Neuron (in vitro differentiated cells): ENCODE data around the gene GHITM.

Experiments used
- H2AFZ ChIP-seq: one replicate; pipeline ENCODE4 v1.6.1; 2013; ENCODE audit warnings: low read depth, mild to moderate bottlenecking, inconsistent platforms, low read length, moderate library complexity
- H3K27me3 ChIP-seq: one replicate; pipeline ENCODE4 v1.6.1; 2013; ENCODE audit warnings: low read length; ENCODE audit not compliant: insufficient read depth
- H3K36me3 ChIP-seq: one replicate; pipeline ENCODE4 v1.6.1; 2013; ENCODE audit warnings: low read length; ENCODE audit not compliant: insufficient read depth
- H3K4me1 ChIP-seq: one replicate; pipeline ENCODE4 v1.6.1; 2013; ENCODE audit warnings: low read length; ENCODE audit not compliant: insufficient read depth
- H3K4me3 ChIP-seq: 2 replicates; pipeline ENCODE4 v1.5.1; 2013; ENCODE audit warnings: mild to moderate bottlenecking, low read length, moderate library complexity
- H3K9me3 ChIP-seq: one replicate; pipeline ENCODE4 v1.6.1; 2013; ENCODE audit warnings: low read length

GHITM gene

GRCh38 chr10:84188815-84189214 is 49.5 kb downstream of the GHITM start:
- Histone ChIP-seq H2AFZ (no peak overlapping the region), H3K27me3 (peaks cover 20% of the 10 kb centered on the region)

GRCh38 chr10:84190621-84191020 is 51.3 kb downstream of the GHITM start:
- H3K27me3 ChIP-seq, result peaks cover 35% of the 10 kb centered on the region
- H3K4me1 ChIP-seq, result peaks cover 9% of the 10 kb centered on the region
- no peaks in the 10 kb centered on the region for H3K36me3 ChIP-seq

More at GRCh38 chr10:84188815-84189214, 49.5 kb downstream of the GHITM start:
- Histone ChIP-seq H3K9me3 (no peaks in the 10 kb centered on the region), H3K36me3 (no peaks in the 10 kb centered on the region), H3K4me3 (no peak overlapping the region), H3K4me1 (no peaks in the 10 kb centered on the region)

GRCh38 chr10:84191106-84191505 is 51.8 kb downstream of the GHITM start:
- peaks cover 40% of the 10 kb centered on the region for H3K27me3 ChIP-seq
- no peaks in the 10 kb centered on the region for H3K9me3 ChIP-seq
- peaks cover 9% of the 10 kb centered on the region for H3K4me1 ChIP-seq
- no peaks in the 10 kb centered on the region for H3K36me3 ChIP-seq
- no peak overlapping the region for H3K4me3 ChIP-seq
- no peak overlapping the region for H2AFZ ChIP-seq

More at GRCh38 chr10:84190621-84191020, 51.3 kb downstream of the GHITM start:
- no peak overlapping the region for H3K4me3 ChIP-seq
- H3K9me3 ChIP-seq, result no peaks in the 10 kb centered on the region
- H2AFZ ChIP-seq, result no peak overlapping the region

- Histone ChIP-seq H3K27me3 (peaks cover 61% of the 10 kb centered on the region), H3K4me1 (peaks cover 9% of the 10 kb centered on the region), H2AFZ (no peak overlapping the region), H3K36me3 (no peaks in the 10 kb centered on the region), H3K9me3 (no peaks in the 10 kb centered on the region), H3K4me3 (no peak overlapping the region)
These were observed 54.0 kb downstream of the GHITM start for GRCh38 chr10:84193327-84193726.

GRCh38 chr10:84193846-84194423 is 54.6 kb downstream of the GHITM start:
- Histone ChIP-seq H3K9me3 (no peaks in the 10 kb centered on the region), H3K36me3 (no peaks in the 10 kb centered on the region), H3K4me3 (peak overlapping the region; percentile 30), H3K4me1 (peaks cover 9% of the 10 kb centered on the region), H3K27me3 (peaks cover 62% of the 10 kb centered on the region), H2AFZ (peak overlapping the region; percentile 69)

GRCh38 chr10:84194424-84195043 is 55.2 kb downstream of the GHITM start, which contains the start of gene CDHR1:
TSS of gene CDHR1 (plus strand) at chr10:84194537. CDS start at chr10:84194761, 224 bp downstream.
- Histone ChIP-seq H3K36me3 (no peaks in the 10 kb centered on the region), H3K4me3 (peak within 1 kb of the TSS; percentile 30), H3K4me1 (peaks cover 9% of the 10 kb centered on the region), H2AFZ (peak within 1 kb of the TSS; percentile 69), H3K27me3 (peaks cover 62% of the 10 kb centered on the region), H3K9me3 (no peaks in the 10 kb centered on the region)

GRCh38 chr10:84195044-84195830 is 55.9 kb downstream of the GHITM start:
- no peaks in the 10 kb centered on the region for H3K36me3 ChIP-seq
- H3K9me3 ChIP-seq, result no peaks in the 10 kb centered on the region
- no peak overlapping the region for H2AFZ ChIP-seq
- peaks cover 9% of the 10 kb centered on the region for H3K4me1 ChIP-seq
- peak overlapping the region; percentile 30 for H3K4me3 ChIP-seq
- peaks cover 62% of the 10 kb centered on the region for H3K27me3 ChIP-seq

- H3K9me3 ChIP-seq, result no peaks in the 10 kb centered on the region
- H3K4me3 ChIP-seq, result no peak overlapping the region
- peaks cover 9% of the 10 kb centered on the region for H3K4me1 ChIP-seq
- H3K36me3 ChIP-seq, result no peaks in the 10 kb centered on the region
- peaks cover 61% of the 10 kb centered on the region for H3K27me3 ChIP-seq
- no peak overlapping the region for H2AFZ ChIP-seq
These were observed 56.8 kb downstream of the GHITM start for GRCh38 chr10:84196083-84196482.

GRCh38 chr10:84196941-84197340 is 57.6 kb downstream of the GHITM start:
- Histone ChIP-seq H3K4me1 (peaks cover 9% of the 10 kb centered on the region), H2AFZ (no peak overlapping the region), H3K36me3 (no peaks in the 10 kb centered on the region), H3K4me3 (no peak overlapping the region), H3K9me3 (no peaks in the 10 kb centered on the region), H3K27me3 (peaks cover 56% of the 10 kb centered on the region)

GRCh38 chr10:84197643-84198042 is 58.3 kb downstream of the GHITM start:
- peaks cover 9% of the 10 kb centered on the region for H3K4me1 ChIP-seq
- no peak overlapping the region for H3K4me3 ChIP-seq
- H3K9me3 ChIP-seq, result no peaks in the 10 kb centered on the region
- peaks cover 56% of the 10 kb centered on the region for H3K27me3 ChIP-seq
- no peak overlapping the region for H2AFZ ChIP-seq
- no peaks in the 10 kb centered on the region for H3K36me3 ChIP-seq

- Histone ChIP-seq H3K4me1 (peaks cover 9% of the 10 kb centered on the region), H3K4me3 (no peak overlapping the region), H2AFZ (no peak overlapping the region), H3K27me3 (peaks cover 48% of the 10 kb centered on the region), H3K36me3 (no peaks in the 10 kb centered on the region), H3K9me3 (no peaks in the 10 kb centered on the region)
These were observed 59.1 kb downstream of the GHITM start for GRCh38 chr10:84198206-84198915.

- Histone ChIP-seq H3K9me3 (no peaks in the 10 kb centered on the region), H3K4me1 (no peaks in the 10 kb centered on the region), H3K36me3 (no peaks in the 10 kb centered on the region), H3K27me3 (peaks cover 26% of the 10 kb centered on the region), H2AFZ (no peak overlapping the region), H3K4me3 (no peak overlapping the region)
These were observed 61.4 kb downstream of the GHITM start for GRCh38 chr10:84200537-84201243.
